Glomerular visceral epithelial cell (primary cell): ENCODE data around the gene PDSS2.
"Not testable (repeated sequence)": the region's sequence is repeated elsewhere in the genome, so short reads cannot be mapped to it uniquely, and the experiment has no call there.

Experiments used
- DNase-seq: peaks from one replicate; pipeline ENCODE4 v3.0.0-alpha.2; 2016; ENCODE audit errors: extremely low spot score

The PDSS2 gene

GRCh38 chr6:107418118-107418517 is 41.2 kb downstream of the PDSS2 start:
- no peak for DNase-seq

DNA sequence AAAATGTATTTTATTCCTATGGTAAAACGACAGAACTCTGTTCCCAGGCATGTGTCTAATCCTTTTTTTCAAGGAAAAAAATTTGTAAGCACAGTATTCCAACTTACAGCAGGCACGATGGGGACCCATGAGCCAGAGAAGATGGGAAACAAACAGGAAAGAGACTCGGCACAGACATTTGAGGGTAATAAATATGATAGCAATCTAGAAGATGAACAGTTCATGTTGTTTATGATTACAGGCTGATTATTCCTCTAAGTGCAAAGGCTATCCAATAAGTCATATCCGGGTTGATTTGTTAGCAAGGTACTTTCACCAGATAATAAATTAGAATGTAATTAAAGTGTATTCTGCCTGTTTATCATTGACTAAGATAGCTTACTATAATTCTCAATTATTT is 43.2 kb downstream of the PDSS2 start:
- DNase-seq: no peak

DNA sequence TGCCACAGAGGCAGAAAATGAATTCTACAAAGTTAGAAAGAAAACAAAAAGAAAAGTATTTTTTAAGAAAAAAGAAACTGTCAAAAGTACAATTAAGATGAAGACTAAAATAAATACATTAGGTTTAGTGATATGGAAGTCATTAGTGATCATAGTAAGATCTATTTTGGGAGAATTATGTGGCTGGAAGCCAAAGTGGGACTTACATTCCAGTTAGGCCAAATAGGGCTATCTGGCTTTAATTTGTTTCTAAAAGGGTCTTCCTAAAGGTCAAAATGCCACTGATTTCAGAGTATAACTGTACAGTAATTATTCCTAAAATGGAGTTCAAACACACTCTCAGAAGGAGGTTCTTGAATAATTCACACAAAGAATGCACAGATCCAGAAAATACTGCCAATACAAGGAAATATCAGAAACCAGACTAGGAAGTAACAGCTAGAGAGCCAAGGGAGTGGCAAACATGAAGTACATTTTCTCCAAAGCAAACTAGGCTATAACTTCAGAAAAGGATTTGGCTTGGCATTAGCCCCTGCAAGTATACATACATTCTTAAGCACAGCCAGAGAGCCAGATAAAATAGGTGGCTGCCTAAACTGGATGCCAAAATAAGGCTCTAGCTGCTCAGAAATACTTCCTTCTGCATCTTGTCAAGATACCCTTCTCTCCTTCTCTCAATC is 45.3 kb downstream of the PDSS2 start:
- no peak for DNase-seq

DNA sequence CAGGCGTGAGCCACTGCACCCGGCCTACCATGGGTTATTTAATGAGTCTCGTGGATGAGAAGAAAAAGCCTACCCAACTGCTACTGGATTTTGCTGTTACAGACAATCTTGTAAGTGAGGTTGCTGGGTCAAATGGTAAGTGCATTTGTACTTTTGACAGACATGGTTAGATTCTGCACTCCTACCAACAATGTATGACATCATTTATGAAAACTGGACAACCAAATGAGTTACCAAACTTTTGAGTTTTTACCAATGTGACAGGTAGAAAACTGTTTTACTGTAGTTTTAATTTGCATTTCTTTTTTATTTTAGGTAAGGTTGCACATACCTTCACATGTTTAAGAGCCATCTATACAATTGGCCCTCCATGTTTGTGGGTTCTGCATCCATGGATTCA is 48.2 kb downstream of the PDSS2 start:
- no peak for DNase-seq

GRCh38 chr6:107409942-107410341 is 49.4 kb downstream of the PDSS2 start:
- no peak for DNase-seq

- DNase-seq: no peak
Measured at GRCh38 chr6:107408714-107409113, 50.6 kb downstream of the PDSS2 start.

GRCh38 chr6:107405002-107405401 is 54.4 kb downstream of the PDSS2 start:
- no peak for DNase-seq

DNA sequence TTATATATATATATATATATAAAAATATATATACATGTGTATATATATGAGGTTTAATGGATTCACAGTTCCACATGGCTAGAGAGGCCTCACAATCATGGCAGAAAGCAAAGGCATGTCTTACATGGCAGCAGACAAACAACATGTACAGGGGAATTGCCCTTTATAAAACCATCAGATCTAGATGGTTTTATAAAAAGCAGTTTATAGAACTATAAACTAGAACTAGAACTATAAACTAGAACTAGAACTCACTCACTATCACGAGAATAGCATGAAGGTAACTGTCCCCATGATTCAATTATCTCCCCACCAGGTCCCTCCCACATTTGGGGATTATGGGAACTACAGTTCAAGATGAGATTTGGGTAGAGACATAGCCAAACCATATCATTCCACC is 56.8 kb downstream of the PDSS2 start:
- DNase-seq: no peak

DNA sequence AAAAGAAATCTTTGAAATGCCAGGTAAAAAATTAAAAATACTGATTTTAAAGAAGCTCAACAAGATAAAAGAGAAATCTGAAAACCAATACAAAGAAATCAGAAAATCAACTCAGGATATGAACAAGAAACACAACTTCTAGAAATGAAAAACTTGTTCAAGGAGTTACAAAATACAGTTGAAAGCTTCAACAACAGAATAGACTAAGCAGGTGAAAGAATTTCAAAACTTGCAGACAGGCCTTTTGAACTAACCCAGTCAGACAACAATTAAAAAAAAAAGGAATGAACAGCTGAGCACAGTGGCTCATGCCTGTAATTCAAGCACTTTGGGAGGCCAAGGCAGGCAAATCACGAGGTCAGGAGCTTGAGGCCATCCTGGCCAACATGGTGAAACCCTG is 57.8 kb downstream of the PDSS2 start:
- DNase-seq: no peak

DNA sequence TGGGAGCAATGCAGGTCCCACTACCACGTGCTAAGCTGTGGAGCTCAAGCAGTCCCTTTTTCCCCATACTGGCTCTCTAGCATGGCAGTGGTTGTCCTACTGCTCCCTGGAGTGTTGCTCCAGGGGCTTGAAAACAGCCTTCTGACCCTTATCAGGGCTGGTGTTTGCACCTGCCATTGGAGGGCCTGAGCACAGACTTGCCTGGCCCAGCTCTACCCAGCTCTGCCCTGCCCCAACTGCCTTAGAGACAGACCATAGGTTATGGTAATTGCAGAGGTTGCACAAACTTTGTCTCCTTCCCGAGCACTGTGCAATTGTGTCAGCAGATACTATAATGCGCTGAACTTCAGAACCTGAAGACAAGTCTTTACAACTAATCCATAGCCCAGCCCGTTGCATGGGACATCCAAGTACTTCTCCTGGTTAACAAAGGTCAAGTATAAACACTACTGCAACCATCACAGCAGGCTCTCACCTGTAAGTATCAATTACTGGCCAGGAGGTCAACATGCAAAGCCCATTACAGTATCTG is 58.7 kb downstream of the PDSS2 start:
- DNase-seq: no peak

DNA sequence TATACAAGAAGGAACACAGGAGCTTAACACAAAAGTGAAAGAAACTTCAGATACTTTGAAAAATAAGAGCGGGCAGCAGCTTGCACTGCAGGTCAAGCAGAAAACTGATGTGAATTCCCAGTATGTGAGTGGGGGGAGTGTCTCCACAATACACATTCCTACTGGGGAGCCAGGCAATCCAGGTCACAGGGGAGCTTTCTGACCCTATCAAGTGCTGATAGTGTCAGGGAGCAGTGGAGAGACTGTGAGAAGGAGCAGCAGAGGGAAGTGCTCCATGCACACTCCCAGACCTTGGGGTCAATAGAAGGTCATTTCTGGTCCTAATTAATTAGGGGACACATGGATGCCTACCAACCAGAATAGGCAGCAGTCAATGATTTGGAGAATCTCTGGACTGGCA is 59.4 kb downstream of the PDSS2 start:
- DNase-seq: no peak

DNA sequence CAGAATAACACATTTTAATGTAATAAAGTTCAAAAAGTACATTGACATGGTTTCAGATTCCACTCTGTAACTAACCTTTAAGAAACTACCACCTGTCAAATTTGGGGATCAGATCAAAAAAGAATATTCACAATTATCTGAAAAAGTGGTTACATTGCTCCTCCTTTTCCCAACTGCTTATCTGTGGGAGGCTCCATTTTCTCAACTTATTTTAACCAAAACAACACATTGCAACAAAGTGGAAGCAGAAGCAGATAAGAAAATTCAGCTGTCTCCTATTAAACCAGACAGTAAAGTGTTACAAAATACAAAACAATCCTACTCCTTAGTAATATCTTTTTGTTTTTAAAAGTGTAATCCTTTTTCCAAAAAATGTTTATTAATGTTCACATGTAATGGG is 61.4 kb downstream of the PDSS2 start:
- no peak for DNase-seq

- no peak for DNase-seq
Measured at GRCh38 chr6:107396211-107396610, 63.2 kb downstream of the PDSS2 start.

DNA sequence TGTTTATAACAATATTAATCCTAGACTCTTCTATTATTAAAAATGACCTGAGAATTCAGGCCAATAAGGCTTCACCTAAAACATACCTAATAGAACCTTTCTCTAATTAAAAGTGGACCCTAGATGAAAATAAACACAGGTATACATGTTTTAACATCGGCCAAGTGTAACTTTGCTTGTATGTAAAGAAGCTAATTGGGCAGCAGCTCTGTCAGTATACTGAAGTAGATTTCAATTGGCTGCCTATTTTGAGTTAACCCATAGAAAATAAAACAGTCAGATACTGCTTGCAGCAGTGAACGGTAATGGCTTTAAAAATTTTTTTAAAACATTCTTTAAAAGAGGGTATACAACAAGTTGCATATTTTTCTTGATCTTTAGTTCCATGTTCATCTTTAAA is 67.3 kb downstream of the PDSS2 start:
- DNase-seq: no peak

DNA sequence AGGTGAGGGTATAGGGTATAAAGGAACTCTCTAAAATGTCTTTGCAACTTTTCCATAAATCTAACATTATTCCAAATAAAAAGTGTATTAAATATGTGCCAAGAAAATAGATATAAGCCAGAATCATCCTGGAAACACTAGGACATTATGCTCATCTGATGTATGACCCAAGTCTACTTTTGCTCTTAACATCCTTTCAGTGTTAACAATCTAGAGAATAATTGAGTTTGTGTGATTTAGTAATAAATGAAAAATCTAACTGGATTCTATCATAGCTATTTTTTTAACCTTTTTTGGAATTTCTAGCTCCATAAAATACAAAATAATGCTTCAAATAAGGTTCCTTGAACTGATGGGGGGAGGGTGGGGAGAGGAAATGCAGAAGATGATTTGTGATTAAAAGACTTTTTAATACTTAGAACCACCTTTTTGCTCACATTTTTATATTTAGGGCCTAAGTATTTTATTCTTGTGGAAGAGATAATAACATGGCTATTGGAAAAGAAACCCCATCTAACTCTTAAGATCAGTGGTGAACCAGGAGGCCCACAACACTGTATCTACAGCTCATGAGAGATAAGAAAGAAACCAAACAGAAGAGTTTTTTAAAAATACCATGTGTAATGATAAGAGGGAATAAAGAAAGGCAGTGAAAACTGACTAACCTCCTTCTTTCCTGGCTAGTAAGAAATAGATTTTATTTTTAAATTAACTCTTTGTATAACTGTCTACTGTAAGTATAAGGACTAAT is 68.5 kb downstream of the PDSS2 start:
- DNase-seq: no peak

- DNase-seq: no peak
Measured at GRCh38 chr6:107390056-107390455, 69.3 kb downstream of the PDSS2 start.

- DNase-seq: no peak
Measured at GRCh38 chr6:107386904-107387303, 72.5 kb downstream of the PDSS2 start.

DNA sequence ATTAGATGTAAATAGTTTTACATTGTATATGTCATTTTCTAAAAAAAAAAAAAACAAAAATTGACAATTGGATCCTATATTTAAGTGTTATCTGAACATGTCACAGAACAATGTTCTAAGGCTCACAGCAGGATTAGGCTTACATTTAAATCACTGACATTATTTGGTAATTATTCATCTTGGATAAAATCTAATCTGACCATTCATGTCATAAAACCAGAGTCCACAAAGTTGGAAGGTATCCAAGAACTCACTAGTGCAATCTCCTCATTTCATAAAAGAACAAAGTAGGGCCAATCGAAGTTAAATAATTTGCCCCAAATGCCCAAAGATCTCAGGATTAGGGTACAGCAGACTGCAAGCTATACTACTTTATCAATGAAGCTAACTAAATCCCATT is 73.0 kb downstream of the PDSS2 start:
- DNase-seq: no peak

DNA sequence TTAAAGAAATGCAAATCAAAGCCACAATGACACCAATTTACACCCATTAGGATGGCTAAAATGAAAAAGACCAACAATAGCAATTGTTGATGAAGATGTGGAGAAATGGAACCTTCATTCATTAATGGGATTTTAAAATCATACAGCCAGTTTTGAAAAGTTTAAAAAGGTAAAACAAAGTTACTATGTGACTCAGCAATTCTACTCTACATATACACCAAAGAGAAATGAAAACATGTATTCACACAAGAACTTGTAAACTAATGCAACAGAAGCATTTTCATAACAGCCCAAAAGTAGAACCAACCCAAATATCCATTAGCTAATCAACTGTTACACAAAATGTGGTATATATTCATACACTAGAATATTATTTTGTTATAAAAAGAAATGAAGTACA is 75.7 kb downstream of the PDSS2 start:
- no peak for DNase-seq

DNA sequence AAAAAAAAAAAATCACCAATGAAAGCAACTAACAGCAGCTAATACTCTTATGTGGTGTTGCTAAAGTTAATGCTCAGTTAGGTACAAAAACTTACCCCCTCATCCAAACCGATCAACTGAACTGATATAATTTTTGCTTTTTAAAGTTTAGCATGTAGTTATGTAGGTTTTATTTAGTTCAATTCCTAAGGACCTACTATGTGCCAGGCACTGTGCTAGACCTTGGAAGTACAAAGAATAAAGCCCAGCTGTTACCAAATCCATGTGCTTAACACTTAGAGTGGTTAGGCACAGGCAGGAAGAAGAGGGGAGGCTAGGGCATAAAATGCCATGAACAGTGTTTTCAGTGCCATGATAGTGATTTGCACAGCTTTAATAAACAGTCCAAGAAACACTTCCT is 85.1 kb downstream of the PDSS2 start:
- DNase-seq: no peak

DNA sequence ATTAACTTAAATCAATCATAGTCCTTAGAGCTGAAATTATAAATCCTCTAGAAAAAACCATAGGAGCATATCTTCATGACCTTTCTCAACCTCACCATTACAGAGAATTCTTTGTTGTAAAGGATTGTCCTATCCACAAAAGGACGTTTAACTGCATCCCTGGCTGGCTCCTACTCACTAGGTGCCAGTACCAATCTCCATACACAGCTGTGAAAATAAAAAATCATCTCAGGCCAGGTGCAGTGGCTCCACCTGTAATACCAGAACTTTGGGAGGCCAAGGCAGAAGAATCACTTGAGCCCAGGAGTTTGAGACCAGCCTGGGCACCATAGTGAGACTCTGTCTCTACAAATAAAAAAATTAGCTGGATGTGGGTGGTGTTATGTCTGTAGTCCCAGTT is 89.9 kb downstream of the PDSS2 start:
- DNase-seq: no peak

GRCh38 chr6:107368471-107368870 is 90.9 kb downstream of the PDSS2 start:
- no peak for DNase-seq

DNA sequence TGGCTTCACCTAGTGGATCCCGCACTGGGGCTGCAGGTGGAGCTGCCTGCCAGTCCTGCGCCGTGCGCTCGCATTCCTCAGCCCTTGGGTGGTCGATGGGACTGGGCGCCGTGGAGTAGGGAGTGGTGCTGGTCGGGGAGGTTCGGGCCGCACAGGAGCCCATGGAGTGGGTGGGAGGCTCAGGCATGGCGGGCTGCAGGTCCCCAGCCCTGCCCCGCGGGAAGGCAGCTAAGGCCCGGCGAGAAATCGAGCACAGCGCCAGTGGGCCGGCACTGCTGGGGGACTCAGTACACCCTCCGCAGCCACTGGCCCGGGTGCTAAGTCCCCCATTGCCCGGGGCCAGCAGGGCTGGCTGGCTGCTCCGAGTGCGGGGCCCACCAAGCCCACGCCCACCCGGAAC is 95.2 kb downstream of the PDSS2 start:
- DNase-seq: not testable (repeated sequence)
